ENCODE data around the gene SSTR5.

The SSTR5 gene

GRCh38 chr16:1127101-1127500, 54.6 kb downstream of the SSTR5 start:
- no peak for DNase-seq

- DNase-seq, result no peak
Observed at GRCh38 chr16:1127971-1128715, 55.6 kb downstream of the SSTR5 start.

GRCh38 chr16:1129106-1129960, 56.8 kb downstream of the SSTR5 start:
- DNase-seq, result no peak

- no peak for DNase-seq
Observed at GRCh38 chr16:1130382-1130781, 57.8 kb downstream of the SSTR5 start.

Data from NCI-H1930 (cell line).